SHP77 (cell line): ENCODE data around the gene SRP68.

ENCODE experiments used
- DNase-seq, 2 experiments: peaks; one replicate each; lab custom pipeline; 2025; lab: John Stamatoyannopoulos, UW

SRP68 gene

DNA sequence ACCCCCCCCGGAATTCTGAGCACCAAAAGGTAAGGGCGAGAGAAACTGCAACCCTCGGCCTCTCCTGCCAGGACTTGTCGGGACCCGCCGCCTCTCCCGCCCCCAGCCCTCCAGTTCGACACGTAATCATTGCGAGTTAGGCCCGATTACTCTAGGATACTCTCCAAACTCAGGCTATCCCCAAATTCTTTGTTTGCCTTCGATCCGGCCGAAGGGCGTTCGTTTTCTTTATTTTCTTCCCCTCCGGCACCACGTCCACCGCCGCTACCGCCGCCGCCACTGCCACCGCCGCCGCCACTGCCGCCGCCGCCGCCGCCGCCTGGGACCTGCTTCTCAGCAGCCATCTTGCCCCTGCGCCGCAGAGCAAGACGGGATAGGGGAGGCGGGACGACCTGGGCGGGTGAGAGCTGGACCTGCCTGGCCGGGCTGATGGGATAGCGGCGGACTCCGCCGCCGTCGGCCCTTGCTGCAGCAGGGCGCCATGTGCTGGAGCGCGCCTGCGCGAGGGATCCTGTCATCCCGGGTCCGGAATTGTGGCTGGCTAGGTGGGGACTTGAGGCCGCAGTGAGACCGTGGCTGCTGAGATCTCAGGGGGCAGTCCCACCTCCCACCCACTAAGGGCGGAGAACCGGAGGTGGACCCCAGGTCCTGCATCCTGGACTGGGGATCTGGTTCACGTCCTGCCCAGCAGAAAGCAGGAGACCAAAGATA is at the start of gene SRP68:
Gene SRP68 (minus strand): TSS at position 370 of the 711 bp plus-strand sequence. CDS start 26 bp downstream, at position 344.
- peak; percentile 85 to 96 for DNase-seq

DNA sequence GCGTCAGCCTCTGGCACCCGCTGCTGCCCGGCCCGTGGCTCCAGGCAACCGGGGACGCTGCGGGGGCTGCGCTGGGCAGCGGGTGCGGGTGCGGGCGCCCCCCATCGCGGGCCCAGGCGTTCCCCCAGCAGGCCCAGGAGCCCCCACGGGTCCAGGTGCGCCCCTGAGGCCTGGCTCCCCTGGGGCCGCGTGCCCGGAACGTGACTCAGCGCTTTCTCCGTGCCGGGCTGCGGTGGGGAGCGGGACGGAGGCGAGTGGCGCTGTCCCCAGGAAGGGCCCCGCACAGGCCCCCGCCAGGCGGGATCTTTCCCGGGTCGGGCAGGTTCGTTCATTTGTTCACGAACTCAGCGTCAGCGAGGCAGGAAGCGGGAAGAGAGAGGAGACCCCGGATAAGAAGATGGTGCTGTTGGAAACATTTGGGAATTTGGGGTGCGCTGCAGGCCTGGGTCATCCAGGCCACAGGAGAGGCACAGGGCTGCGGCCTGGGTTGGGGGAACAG is 49.7 kb upstream of the SRP68 start:
- DNase-seq, result no peak

DNA sequence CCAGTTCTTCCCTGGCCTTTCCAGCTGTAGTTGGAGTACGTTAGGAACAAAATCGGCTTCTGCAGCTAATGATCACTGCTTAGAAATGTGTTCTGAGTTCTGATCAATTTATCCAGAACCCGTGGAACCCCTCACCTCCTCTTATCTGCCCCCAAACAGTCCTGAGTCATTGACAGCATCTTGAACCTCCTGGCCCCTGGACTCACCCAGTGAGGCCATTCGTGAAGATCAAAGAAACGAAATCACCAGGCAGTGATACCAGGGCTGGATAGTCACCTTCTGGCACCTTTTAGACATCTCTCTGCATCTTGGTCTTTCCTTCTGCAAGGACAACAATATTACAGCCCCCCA is 48.3 kb upstream of the SRP68 start:
- no peak for DNase-seq

DNA sequence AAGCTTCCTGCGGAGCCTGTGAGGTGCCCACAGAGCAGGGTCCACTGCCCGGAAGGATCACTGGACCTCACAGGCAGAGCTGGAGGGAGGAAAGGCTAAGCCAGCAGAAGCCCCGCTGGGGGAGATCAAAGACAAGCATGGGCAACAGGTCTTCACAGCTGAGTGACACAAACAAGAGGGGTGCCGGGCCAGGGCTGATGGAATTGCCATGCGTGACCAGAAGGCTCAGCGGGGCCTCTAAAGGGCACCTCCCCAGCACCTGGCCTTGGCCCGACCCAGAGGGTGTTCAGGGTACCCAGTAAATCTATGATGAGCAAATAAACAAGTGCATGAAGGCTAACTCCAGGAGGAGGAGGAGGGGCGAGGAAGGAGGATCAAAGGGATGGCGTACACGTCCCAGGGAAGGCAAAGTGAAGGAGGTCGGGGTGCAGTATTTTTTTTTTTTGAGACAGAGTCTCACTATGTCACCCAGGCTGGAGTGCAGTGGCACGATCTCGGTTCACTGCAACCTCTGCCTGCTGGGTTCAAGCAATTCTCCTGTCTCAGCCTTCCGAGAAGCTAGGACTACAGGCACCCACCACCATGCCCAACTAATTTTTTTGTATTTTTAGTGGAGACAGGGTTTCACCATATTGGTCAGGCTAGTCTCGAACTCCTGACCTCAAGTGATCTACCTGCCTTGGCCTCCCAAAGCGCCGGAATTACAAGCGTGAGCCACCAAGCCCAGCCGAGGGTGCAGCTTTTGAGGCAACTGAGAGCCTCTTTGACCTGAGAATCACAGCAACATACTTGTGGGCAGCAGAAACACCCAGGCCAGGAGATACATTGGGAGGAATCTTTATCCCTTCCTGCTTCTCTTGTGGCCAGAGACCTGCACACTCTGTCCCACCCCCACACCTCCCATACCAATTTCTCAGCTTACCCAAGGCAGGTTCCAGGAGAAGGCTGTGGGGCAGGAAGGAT is 47.4 kb upstream of the SRP68 start:
- DNase-seq, result no peak

DNA sequence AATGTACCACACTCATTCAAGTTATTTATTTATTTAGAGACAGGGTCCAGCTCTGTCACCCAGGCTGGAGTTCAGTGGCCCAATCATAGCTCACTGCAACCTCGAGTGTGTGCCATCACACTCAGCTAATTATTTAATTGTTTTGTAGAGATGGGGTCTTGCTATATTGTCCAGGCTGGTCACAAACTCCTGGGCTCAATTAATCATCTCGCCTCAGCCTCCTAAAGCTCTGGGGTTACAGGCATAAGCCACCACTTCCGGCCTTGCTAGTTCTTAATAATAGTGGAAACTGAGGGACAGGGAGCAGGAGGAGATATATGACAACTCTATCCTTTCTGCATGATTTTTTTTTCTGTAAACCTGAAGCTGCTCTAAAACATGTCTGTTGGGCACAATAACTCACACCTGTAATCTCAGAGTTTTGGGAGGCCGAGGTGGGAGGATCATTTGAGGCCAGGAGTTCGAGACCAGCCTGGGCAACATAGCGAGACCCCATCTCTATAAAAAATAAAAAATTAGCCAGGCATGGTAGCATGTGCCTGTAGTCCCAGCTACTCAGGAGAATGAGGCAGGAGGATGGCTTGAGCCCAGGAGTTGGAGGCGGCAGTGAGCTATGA is 42.9 kb upstream of the SRP68 start:
- DNase-seq, result no peak

DNA sequence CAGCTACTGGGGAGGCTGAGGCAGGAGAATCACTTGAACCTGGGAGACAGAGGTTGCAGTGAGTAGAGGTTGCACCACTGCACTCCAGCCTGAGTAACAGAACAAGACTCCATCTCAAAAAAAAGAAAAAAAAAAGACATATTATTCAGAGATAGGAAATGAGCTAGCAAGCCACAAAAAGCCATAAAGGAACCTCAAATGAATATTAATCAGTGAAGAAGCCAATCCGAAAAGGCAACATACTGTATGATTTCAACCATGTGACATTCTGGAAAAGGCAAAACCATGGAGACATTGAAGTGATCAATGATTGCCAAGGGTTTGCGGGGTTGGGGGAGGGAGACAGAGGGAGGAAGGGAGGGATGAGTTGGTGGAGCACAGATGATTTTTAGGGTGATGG is 39.6 kb upstream of the SRP68 start:
- DNase-seq, result no peak

DNA sequence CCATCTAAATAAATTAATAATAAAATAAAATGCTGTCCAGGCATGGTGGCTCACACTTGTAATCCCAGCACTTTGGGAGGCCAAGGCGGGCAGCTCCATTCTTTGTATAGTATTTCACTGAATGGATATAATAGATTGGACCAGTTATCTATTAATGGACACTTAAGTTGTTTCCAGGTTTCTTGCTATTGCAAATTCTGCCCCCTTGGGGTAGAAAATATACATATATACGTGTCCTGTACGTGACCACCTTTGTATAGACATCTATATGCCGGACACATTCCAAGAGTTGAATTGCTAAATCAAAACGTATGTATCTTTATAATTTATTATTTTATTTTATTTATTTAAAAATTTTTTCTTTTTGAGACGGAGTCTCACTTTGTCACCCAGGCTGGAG is 35.2 kb upstream of the SRP68 start:
- DNase-seq, result peak in 1 of 2 experiments; percentile 8

DNA sequence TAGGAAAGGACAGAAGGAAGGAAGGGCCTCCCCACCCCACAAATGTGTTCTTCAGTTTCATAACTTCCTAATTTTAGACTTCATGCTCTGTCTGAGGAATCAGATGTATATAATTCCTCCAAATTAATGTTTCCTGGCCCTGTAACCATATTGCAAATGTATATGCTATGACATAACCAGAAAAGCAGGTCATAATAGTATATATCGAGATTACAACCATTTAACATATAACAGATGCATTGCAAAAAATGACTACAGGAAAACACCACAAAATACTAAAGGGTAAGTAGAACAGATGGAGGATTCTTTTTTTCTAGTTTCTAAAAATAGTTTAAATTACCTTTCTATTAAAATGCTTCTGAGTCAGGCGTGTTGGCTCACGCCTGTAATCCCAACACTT is 34.4 kb upstream of the SRP68 start:
- no peak for DNase-seq

DNA sequence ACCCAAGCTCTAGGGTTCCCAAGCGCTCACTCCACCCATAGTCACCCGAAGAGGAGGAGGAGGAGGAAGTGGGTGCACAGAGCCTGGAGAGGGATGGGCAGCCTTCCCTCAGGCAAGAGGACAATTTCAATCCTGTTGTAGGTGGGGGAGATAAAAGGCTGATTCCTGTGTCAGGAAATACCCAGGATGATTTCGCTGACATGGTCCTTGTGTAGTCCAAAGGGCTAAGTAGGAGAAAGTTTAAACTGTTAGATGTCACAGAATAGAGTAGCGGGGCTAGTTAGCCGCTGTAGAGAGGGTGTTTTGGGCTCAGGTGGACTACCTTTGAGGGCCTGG is 32.5 kb upstream of the SRP68 start:
- DNase-seq, result no peak

DNA sequence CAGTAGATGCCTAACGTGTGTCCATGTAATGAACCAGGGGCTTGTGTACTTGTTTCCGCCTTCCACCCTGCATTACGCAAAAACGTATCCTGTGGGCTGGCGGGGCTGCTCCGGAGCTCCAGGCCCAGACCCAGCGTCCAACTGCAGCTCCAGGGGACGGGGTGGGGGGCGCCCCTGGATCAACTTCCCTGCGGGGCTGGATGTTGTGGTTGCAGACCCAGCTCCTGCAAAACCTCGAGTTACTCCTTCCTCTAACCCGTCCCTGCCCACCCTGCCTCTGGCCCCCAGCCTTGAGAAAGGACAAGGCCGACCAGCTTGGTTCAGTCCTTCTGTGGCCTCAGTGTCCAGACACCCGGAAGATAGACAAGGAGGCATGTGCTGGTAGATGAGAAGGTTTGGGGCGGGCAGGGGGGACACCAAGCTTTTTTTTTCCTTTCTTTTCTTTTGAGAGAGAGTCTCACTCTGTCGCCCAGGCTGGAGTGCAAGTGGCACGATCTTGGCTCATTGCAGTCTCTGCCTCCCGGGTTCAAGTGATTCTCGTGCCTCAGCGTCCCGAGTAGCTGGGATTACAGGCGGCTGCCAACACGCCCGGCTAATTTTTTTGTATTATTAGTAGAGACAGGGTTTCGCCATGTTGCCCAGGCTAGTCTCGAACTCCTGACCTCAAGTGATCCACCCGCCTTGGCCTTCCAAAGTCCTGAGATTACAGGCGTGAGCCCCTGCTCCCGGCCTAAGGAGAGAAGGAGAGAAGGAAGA is 32.0 kb upstream of the SRP68 start:
- no peak for DNase-seq

DNA sequence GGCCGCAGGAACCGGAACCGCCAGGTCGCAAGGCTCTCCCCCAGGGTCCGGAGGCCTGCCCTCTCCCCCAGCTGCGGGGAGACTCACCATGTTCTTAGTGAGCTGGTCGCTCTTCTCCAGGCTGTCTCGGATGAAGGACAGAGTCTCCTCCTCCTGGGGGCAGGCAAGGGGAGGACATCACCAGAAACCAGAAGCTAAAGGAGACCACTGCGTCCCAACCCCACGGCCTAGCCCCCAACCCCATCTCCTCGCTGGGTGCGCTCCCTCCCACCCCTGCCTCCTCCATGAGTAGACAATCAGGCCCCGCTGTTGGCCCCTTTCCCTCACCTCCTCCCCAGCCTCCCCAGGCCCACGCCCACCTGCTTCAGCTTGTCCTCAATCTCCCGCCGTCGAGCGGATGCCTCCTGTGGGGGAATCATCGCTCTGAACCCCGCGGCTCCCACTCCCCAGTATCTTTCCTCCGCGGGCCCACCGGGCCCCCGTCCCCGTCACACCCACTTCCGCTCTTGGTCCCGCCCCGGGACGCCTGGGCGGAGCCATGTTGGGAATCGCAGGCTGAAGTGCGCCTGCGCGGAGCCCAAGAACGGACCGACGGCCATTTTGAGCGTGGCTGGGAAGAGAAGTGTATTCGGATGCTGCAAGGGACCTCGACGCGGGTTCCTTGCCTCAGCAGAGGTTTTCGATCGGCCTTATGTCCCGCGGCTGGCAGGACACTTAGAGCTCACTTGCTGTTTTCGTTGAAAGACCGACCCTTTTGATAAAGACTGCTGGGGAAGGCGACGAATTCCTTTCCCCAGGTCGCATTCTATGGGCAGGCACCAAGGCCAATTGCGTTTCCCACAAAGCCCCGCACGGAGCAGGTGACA is 31.2 kb upstream of the SRP68 start, which contains the start of gene EXOC7:
Gene EXOC7 (minus strand): TSS at position 514 of the 866 bp plus-strand sequence. CDS start 95 bp downstream, at position 419.
- DNase-seq, result peak; percentile 93 to 95

DNA sequence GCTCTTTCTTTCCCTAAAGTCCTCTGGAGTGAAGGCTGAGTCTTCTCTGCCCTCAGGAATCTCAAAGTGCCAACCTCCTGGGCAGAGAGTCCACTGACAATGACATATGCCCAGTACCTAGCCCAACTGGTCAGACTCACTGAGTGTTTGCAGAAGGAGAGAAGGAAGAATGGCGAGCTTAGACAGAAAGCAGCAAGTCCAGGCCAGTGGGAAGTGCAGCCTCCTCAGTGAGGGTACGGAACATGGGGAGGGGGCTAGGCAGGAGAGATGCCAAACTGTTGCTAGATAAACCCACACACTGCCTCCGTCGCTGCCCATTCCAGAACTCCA is 30.6 kb upstream of the SRP68 start:
- no peak for DNase-seq

DNA sequence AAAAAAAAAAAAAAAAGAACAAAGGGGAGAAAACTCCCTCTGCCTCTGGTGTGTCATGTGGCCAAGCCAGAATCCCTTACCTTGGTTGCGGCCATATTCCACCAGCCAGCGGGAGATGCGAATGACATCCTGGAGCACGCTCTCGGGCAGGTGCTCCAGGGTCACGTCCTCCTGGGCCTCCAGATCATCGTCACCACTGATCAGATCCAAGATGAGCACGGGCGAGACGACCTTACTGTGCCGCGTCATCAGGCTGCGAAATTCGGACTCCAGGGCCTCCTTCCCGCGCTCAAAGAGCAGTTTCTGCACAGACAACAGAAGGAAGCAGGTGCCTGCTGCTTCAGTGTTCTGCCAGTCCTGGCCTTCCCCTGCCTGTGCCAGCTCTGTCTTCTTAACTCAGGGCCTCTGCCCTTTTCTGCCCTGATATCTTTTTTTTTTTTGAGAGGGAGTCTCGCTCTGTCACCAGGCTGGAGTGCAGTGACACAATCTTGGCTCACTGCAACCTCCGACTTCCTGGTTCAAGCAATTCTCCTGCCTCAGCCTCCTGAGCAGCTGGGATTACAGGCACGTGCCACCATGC is 25.5 kb upstream of the SRP68 start:
- DNase-seq, result no peak

DNA sequence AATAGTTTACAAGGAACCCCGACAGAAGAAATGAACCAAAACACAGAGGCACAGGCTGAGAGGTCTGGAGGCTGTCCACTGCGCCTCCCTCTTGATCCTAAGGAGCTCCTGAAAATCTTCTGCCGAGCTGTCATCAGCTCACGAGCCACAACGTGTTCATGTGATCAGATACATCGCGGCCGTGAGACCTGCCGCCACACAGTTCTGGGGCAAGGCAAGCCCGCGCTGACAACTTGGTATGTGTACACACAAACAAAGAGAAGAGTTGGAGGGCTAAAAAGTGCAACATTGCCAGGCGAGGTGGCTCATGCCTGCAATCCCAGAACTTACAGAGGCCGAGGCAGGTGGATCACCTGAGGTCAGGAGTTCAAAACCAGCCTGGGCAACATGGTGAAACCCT is 23.6 kb upstream of the SRP68 start:
- DNase-seq, result no peak

DNA sequence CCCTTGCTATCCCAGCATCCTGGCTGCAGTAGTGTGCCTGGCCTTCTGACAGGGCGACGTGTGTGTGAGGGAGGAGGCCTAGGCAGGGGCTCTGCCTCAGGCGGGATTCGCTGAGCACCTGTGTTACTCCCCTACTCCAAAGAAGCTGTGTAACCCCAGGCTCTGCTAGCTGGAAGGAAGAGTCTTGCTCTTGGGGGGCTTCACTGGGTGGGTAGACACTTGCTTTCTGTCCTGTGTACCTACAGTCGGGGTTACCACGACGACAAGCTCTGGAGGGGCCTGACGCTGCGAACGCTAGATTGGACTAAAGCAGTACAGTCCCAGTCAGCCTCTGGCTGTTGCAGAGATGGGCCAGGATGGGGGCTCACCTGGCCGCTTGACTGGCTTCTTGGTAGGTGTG is 21.7 kb upstream of the SRP68 start:
- DNase-seq, result no peak

DNA sequence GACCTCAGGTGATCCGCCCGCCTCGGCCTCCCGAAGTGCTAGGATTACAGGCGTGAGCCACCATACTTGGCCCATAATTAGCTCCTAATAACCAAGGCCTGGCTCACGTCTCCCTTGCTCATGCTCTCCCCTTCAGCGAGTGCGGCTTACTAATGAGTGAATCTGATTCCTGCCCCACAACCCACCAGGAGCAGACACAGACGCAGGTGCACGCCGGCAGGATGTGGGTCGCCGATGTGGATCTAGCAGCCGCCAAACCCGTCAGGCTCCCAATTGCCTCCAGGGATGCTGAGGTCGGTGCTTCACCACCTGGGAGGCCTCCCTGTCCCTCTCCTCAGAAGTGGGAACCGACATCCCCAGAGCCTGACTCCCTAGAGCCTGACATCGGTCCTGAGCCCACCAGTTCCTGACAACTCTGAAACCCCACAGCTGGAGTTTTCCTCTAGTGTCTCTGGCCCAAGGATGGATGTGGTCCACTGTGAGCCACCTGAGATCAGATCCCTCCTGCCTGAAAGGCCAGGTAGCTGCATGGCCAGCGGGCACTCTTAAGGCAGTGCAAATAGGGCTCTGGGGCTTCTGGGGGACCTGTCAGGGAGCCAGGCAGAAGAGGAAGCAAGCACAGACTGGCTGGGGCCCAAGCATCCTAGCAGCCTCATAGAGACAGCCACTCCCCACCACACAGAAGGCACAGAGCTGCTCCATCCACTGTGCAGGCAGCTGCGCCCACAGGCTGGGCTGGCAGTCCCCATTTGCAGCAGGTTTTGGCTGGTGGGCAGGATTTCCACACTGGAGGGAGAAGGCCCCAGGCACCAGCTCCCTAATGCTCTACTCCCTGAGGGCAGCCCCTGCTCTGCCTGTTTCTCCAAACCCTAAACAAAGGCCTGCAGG is 20.5 kb upstream of the SRP68 start:
- DNase-seq, result no peak

DNA sequence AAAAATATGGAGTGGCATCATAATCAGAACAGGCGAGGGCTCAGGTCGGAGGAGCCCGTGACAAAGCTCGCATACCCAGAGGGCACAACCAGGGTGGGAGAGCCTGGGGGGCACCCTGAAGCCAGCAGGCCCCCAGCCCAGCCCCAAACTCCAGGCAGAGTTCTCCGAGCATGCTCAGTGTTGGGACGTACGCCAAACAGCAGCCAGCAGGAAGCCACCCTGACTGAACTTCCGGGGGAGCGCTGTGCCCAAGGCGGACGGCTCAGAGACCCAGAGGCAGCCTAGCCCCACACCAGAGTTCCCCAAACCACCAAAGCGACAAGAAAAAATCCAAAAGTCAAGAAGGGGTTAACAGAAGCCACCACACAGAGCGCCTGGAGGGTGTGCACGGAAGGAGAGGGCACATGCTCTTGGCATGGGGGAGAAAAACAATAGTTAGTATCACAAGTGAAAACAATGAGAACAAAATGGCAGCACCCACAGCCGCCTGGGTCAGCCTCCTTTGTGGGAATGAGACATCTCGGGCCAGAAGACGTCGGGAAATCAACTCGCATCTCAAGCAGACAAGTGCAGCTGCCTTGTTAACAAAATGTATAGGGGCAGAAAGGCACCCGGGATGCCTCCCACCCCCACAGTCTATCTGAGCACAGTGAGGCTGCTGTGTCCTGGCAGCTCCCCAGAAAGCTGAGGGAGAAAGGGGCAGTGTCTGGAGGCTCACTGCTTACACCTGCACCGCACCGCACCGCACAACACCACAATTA is 19.4 kb upstream of the SRP68 start:
- no peak for DNase-seq

DNA sequence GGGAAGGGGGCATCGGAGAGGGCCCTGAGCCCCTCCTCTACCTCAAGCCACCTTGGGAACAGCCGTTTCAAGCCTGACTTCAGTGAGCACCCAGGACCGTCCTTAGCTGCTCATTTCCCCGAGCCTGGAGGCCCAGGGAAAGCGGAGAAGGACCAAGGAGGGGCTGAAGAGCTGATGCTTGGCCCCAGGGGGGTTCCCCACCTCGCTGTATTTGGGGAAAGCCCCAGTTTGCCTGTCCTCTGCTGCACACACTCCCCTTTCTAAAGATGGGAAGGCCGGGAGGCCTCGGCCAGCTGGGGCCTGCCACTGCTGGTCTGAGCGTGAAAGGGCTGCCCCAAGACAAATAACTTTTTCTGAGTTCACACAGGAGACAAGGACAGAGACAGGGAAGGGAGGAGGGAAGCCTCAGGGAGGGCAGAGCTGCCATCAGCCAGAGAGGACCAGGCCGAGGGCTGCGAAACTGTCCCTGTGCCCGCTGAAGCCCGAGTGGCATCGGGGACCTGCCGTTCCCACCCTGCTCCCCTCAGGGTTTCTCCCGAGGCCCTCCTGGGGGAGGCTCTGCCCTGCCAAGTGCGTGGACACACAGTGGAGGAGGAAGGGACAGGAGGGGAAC is 18.3 kb upstream of the SRP68 start:
- no peak for DNase-seq
